ENCODE data around the gene CARTPT.
A peak's percentile ranks its signal among the peaks of the same experiment; 100 is the strongest.

Gene CARTPT

DNA sequence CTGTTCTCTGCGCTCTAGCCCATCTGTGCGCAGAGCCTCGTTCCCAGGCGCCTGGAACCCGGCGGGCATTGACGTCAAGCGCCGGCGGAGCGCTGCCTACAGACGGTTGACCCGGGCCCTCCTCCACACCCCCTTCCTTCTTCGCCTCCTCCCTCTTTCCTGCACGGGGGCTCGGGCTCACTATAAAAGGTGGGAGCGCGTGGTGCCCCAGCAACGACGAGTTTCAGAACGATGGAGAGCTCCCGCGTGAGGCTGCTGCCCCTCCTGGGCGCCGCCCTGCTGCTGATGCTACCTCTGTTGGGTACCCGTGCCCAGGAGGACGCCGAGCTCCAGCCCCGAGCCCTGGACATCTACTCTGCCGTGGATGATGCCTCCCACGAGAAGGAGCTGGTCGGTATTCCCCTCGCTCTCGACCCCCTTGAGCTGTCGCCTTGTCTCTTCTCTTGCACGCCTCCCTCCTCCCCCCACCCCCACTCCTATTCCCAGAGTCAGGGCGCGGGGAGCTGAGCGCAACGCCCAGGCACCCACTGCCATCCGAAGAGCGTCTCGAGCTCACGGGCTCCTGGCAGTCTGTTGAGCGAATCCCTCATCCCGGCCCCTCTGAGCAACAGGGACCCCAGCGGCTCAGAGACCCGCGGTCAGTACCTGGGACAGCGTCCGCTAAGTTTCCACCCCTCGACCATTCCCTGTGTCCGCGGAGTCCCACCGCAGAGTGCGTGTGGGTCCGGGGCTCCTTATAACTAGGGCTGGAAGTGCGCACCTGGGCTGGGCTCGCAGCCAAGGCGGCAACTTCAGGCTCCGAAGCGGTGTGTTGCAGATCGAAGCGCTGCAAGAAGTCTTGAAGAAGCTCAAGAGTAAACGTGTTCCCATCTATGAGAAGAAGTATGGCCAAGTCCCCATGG, at the start of gene CARTPT:
TSS of gene CARTPT (plus strand) at position 213 of the 902 bp plus-strand sequence. CDS start at position 232, 19 bp downstream.
- no peak for DNase-seq (ENCODE audit: low read depth in 2 of 2)

DNA sequence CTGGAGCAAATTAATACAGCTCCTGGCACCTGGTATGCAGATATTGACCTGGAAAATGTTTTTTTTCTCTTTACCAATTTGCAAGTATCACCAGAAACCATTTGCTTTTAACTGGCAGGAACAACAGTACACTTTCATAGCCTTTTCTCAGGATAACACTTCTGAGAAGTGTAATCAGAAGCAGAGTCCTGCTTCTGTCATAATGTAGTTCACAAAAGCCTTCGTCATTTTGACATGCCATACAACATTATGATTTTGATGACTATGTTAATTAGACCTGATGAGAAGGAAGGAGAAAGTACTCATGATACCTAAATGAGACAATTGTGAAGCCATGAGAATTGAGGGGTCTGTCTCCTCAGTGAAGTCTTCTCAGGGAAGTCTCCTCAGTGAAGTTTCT, 41.1 kb upstream of the CARTPT start:
- no peak for DNase-seq (ENCODE audit: low read depth in 2 of 2)

DNA sequence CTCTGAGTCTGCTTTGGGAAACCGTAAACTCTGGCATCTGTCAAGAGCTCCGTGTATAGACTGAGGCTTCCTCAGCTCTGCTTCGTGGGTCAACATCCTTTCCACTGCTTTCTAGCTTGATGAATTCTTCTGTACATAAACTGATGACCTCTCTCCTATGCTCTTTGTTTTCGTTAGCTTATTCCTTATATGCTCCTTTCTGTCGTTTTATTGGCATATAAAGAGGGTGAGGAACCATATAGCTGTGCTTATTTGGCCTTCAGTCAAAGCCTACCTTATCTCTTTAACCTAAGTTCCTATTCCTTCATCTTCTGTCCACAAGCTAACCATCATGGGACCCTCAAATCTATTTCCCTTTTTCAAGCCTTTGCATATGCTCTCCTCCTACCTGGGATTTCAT, 39.4 kb upstream of the CARTPT start:
- DNase-seq (ENCODE audit: low read depth in 2 of 2): no peak

DNA sequence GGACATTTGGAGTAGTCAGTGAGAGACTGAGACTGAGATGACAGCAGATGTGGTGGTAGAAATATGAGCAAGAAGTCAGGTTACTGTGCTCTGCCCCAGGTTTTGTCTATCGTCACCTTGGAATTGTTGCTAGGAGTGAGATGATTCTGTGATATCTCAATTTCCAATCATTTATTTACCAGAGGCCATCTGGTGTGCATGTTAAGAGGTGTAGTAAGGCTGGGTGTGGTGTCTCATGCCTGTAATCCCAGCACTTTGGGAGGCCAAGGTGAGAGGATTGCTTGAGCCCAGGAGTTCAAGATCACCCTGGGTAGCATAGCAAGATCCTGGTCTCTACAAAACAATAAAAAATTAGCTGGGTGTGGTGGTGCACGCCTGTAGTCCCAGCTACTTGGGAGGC, 38.6 kb upstream of the CARTPT start:
- no peak for DNase-seq (ENCODE audit: low read depth in 2 of 2)

DNA sequence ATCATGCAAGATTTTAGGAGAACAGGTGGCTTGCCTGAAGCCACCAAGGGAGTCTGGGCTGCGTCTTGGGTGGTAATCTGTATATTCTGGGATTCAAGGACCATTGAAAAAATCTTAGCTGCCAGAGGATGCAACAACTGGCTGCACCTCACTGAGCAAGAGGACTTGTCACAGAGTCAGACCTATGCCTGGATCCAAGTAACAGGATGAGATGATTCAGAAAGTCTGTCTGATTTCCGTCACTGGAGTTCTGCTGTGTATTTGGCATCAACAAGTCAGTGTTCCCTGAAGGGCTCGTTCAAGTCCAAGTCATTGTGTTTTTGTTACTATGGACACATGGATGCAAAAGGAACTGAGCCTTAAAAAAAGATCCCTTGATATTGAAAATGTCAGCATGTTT, 37.8 kb upstream of the CARTPT start:
- no peak for DNase-seq (ENCODE audit: low read depth in 2 of 2)

DNA sequence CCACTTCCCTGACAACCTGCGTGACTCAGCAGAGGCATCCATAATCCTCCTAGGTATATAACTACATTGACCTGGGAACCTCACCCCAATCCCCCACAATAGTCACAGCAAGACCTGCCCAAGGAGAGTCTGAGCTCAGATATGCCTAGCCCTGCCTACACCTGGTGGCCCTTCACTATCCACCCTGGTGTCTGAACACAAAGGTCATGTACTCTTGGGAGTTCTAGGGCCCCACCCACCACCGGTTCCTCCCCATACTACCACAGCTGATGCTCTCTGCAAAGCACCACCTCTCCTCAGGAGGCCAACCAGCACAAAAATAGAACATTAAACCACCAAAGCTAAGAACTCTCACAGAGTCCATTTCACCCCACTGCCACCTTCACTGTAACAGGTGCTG, 34.8 kb upstream of the CARTPT start:
- DNase-seq (ENCODE audit: low read depth in 2 of 2): no peak

DNA sequence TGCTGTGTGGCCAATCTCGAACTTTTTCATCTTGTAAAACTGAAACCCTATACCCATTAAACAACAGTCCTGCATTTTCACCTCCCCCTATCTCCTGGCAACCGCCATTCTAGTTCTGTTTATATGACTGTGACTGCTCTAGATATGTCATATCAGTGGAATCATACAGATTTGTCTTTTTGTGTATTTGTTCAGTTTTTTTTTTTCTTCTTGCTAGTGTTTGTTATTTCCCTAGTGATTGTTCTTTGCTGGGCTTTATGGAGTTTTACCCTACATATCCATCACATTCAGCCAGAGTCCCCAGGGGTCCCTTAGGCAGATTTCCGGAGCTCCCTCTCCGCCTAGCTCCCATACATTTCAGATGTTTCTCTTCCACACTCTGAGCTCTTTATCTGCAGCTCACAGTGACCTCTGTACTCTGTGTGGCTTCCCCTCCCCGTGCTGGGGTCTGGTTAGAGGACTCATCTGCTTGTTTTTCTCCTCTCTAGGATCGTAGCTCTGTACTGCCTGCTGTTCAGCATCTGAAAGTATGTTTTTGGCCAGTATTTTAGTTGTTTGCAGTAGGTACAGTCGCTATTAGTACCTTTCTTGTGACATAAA, 25.1 kb upstream of the CARTPT start:
- DNase-seq (ENCODE audit: low read depth in 2 of 2): no peak

DNA sequence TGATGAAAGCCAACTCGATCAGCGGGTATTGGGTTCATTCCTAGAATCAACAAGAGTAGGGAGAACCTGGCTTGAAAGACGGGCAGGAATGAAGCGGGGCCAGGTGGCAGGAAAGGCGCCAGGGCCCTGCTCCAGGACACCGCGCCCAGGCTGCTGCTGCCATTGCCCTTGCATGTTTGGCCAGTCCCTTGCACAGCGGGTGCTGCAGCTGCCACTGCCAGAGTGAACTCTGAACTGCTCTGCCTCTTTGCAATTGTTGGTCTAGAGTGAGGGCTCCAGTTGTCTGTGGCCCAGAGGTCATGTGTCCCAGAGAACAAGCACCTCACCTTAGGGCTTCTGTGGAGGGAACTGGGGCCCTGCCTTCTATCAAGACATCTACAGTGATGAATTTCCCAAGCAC, 24.0 kb upstream of the CARTPT start:
- DNase-seq (ENCODE audit: low read depth in 2 of 2): no peak

DNA sequence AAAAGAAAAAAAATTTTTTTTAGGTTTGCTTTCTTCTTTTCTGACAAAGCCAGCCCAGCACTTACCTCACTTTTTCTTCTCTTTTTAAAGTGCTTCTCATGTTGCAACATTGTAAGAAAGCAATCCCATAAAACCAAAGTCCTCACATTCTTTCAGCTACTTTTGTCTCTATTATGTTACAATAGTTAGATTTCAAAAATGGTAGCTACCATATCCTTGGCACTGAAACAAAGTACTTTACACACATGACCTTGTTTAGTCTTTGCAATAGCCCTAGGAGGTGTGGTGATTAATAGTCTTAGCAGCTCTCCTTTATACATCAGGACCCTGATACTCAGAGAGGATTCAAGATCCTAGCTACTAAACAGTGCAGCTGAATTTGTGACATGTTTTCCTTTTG, 23.5 kb upstream of the CARTPT start:
- DNase-seq (ENCODE audit: low read depth in 2 of 2): no peak

DNA sequence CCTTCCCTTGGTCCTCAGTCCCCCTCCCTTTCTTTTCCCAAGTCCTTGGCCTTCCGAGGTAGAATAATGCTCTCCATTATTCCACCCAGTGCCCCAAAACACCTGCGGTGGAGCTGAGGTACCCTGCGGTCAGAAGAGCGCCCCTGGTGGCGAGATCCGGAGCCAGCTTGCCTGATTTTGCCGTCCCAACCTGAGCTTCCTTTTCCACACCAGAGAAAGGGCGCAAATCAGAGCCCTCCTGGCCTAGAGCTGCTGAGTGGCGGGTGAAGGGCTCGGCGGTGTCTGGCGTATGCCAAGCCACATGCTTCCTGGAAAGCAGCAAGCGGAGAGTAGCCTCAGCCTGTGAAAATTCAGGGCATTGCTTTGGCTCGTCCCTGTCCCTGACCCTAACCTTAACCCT, 21.1 kb upstream of the CARTPT start:
- DNase-seq (ENCODE audit: low read depth in 2 of 2): no peak

DNA sequence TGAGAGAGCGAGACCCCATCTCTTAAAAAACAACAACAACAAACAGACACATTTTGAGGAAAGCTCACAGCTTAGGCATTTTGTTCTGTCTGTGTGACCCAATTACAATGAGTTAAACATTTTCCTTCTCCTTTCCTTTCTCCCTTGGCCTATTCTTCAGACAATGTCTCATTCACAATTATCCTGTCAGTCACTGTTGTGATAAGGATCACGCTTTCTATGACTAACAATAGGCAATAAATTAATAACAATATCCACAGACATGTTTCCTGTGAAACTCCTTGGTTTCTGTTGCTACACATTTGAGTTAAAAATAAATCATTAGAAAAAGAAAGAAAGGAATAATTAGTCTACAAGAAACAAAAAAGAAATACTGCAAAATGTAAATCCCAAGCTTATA, 19.8 kb upstream of the CARTPT start:
- no peak for DNase-seq (ENCODE audit: low read depth in 2 of 2)

DNA sequence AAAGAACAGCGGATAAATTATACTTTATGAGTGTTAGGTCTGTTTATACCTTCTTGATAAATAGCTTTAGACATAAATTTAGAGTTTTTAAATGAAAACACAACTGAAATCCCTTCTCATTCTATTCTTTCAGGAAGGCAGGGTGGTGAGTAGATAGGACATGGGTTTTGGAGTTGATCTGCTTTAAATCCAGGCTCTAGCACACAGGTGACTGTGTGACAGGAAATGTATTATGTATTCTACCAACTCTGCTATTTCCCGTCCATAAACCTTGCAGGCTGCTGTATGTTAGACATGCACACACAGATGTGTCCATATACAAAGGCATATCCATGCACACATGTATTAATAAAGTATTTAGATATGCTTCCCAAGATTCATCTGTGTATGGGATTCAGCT, 19.3 kb upstream of the CARTPT start:
- no peak for DNase-seq (ENCODE audit: low read depth in 2 of 2)

DNA sequence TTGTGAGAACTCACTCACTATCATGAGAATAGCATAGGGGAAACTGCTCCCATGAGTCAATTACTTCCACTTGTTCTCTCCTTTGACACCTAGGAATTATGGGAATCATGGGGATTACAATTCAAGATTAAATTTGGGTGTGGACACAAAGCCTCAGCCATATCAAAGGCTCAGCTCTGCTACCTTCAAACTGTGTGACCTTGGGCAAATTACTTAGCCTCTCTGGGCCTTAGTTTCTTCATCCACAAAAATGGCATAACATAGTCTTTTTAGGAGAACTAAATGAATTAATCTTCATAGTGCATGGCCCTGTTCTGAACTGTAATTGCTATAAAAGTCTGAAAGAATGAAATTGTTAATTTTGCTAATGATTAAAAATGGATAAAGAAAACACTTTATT, 18.3 kb upstream of the CARTPT start:
- DNase-seq (ENCODE audit: low read depth in 2 of 2): no peak

DNA sequence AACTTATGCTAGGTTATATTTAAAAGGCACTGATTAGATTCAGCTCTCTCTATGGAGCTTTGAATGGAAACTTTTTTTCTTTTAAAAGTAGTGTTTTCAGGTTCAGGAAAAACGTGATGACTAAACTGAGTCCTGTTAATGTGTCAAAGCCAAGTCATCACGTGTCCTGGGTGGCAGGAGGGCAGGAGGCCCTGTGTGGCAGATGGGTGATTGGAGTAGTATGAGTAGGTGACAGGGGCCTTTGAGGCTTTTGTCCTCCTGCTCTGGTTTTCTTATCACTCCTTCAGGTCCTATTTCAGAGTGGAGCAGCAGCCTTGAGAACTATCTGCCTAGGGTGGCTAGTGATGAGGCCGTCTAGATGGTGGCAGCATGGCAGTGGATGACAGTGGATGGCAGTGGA, 17.7 kb upstream of the CARTPT start:
- peak in 1 of 2 experiments; percentile 7 for DNase-seq (ENCODE audit: low read depth in 2 of 2)

DNA sequence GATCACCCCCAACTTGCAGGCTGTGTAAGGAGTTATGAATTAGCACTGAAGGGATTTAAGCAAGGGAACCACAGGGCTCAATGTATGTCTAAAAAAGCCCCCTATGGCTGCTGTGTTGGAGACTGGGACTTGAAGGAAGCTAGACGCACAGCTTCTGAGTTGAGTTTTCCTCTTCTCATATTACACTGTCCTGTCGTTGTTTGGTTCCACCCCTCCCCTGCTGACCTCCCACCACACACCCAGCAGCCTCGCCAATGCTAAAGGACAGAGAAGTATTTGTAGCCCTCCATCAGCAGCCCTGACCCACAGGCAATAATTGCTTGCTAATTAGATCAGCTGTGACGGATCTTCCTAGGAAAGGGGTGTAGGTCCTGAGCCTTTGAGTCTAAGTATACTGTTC, 15.1 kb upstream of the CARTPT start:
- no peak for DNase-seq (ENCODE audit: low read depth in 2 of 2)

DNA sequence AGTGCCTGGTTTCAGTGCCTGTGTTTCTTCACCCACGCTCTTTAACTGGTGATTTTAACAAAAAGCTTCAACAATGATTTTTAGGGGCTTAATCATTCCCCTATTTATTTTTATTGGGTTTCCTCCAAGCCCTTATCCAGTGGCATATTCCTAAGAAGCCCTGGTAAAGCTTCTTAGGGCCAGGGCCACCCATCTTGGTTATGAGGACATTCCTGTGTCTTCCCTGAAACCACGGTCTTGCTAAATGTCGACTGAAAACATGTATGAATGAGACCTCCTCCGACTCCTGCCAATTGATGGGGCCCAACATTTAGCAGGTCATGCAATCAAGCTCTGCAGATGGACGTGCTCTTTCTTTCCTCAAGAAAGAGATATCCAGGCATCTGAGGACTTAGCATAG, 13.7 kb upstream of the CARTPT start:
- DNase-seq (ENCODE audit: low read depth in 2 of 2): no peak

DNA sequence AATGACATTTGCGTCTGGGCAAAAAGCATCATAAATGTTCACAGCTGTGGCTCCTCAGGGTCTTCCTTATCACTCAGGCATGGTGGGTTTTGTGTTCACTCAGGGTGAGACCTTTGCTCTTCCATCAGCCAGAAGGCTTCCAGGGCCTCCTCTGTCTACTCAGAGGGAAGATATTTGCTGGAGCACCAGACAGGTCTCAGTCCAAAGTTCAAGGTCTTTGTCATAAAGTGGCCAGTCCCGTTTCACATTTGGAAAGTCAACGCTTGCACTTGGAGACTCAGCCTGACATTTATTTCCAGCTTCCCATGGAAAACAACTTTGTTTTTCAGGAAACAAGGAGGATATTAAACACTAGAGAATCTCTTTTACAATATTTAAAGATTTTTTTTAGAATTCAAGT, 12.2 kb upstream of the CARTPT start:
- DNase-seq (ENCODE audit: low read depth in 2 of 2): no peak

DNA sequence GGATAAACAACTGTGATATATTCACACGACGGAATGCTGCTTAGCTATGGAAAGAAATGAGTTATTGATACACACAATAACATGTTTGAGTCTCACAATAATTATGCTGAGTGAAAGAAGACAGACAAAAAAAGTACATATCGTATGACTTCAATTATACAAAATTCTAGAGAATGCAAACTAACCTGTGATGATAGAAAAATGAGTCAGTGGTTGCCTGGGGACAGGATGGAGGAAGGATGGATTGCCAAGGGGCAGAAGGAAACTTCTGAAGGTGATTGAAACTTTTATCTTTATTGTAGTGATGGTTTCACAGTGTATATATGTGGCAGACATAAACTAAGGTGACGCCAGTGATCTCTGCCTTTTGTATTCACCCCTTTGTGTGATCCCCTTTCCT, 7.5 kb upstream of the CARTPT start:
- no peak for DNase-seq (ENCODE audit: low read depth in 2 of 2)

DNA sequence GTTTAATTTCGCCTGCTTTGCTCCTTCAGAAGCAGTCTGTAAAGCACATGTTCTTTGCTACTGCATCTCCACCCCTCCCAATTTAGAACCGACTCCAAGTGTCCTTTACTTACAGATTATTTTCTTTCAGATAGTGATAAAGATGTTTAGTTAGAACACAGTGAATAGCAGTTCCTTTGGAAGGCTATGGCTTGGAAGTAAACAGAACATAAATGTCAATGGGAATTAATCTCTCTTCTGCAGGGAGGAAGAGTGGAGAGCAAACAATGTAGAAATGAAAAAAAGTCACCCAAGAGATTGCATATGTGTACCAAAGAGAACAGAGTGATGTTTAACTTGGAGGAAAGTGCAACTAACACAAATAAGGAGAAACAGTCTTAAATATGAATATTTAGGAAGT, 4.2 kb upstream of the CARTPT start:
- DNase-seq (ENCODE audit: low read depth in 2 of 2): no peak

DNA sequence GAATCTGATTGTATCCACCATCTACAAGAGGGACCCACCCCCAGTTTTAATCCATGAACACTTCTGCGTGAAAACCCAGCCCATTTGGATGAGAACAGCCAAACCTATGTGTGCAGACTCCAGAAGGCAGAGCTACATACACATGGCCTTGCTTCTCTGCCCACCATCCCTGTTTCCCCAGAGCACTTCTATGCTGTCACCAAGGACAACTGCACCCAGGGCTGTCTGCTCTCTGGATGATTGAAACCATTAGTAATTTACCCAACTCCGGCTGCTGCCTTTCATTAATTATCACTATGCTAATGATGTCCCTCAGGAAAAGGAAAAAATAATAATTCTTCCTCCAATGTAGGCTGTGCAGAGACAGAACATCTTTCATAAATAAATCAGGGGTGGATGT, 8.9 kb downstream of the CARTPT start:
- DNase-seq (ENCODE audit: low read depth in 2 of 2): no peak

DNA sequence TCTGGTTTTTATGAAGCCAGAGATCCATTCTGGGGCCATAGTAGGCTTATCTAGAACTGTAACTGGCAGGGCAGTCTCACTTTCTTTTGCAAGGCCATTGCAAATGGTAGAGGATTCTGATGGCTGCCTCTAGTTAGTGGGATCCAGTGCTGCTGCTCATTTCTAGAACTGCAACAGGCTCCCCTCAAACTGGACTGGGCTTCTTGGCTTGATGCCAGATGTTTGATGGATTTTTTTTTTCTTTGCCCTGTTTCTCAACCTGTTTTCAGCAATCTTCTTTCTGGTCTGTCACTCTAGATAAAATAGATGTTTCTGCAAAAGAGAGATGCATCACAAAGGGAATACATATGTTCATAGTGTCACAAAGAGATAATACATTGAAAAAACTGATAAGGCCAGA, 11.9 kb downstream of the CARTPT start:
- no peak for DNase-seq (ENCODE audit: low read depth in 2 of 2)

DNA sequence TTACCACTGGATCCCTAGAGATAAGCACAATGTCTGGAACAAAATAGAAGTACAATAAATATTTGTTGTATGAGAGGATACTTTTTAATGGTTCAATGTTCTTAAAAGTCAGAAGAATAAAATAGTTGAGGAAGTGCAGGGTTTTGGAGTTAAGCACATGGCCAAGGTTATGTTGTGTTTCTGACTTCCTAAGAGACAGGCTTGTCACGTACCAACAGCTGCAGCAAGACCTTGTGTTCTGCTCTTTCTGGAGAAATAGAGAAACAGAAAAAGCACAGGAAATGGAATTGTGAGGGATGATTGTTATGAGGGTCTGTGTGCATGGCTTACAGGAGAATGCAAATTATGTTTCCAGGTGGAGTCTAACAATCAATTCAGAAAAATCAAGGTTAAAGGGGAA, 12.9 kb downstream of the CARTPT start:
- no peak for DNase-seq (ENCODE audit: low read depth in 2 of 2)

DNA sequence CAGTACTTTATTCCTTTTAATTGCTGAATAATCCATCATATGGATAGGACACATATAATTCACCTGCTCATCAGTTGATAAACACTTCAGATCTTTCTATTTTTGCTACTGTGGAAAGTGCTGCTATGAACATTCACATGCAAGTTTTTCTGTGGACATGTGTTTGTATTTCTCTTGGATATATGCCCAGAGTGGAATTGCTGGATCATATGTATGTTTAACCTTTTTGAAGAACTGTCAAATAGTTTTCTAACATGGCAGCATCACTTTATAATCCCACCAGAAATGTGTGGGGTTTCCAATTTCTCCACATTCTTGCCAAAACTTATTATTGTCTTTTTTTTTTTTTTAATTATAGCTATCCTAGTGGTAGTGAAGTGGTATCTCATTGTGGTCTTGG, 15.1 kb downstream of the CARTPT start:
- no peak for DNase-seq (ENCODE audit: low read depth in 2 of 2)

Measured in stimulated activated CD4-positive, alpha-beta T cell treated with anti-CD3 and anti-CD28 coated beads, Interleukin-12 subunit alpha, Interleukin-12 subunit beta, amount 100 ng/mL, for 24 hours (primary cell).